ENCODE data around the gene IER3.
A peak's percentile ranks its signal among the peaks of the same experiment; 100 is the strongest.
"Not testable (repeated sequence)": the region's sequence is repeated elsewhere in the genome, so short reads cannot be mapped to it uniquely, and the experiment has no call there.

Gene IER3

GRCh38 chr6:30768634-30769087 is 24.3 kb upstream of the IER3 start:
- no peak for DNase-seq

DNA sequence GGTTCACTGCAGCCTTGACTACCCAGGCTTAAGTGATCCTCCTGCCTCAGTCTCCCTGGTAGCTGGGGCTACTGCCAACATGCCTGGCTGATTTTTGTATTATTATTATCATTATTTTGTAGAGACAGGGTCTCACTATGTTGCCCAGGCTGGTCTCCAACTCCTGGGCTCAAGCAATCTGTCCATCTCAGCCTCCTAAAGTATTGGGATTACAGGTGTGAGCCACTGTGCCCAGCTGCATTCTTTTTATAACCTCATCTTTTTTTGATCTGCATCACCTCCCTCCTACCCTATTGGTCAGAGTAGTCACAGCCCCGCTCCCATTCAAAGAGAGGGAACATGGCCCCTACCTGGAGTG is 23.6 kb upstream of the IER3 start:
- no peak for DNase-seq

- no peak for DNase-seq
These were observed 23.0 kb upstream of the IER3 start for GRCh38 chr6:30767158-30767943.

DNA sequence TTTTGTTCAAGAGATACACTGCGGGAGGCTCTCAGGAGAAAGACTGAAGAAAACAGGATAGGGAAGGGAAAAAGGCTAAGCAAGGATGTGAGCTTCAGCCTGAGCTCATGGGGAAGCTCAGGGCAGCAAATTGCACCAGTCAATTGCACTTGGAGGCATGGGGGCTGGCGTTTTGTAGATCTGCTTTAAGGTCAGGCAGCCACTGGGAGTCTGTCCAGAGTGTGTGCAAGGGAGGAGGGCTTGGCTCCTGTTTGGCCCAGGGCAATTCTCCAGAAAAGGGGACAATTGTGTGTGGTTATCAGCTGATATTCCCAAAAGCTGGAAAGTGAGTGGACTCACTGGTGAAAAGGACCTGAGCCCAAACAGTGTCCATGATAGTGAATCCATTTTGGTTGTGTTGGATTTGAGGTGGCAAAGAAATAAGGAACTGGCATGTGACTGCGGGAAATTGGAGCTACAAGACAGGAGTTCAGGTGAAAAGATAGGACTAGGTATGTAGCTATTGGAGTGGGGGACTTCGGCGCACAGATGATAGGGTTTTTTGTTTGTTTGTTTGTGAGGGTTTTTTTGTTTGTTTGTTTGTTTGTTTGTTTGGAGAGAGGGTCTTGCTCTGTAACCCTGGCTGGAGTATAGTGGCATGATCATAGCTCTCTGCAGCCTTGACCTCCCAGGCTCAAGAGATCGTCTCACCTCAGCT is 22.3 kb upstream of the IER3 start:
- no peak for DNase-seq

- peak; percentile 55 for DNase-seq
These were observed 21.1 kb upstream of the IER3 start for GRCh38 chr6:30765495-30765894.

DNA sequence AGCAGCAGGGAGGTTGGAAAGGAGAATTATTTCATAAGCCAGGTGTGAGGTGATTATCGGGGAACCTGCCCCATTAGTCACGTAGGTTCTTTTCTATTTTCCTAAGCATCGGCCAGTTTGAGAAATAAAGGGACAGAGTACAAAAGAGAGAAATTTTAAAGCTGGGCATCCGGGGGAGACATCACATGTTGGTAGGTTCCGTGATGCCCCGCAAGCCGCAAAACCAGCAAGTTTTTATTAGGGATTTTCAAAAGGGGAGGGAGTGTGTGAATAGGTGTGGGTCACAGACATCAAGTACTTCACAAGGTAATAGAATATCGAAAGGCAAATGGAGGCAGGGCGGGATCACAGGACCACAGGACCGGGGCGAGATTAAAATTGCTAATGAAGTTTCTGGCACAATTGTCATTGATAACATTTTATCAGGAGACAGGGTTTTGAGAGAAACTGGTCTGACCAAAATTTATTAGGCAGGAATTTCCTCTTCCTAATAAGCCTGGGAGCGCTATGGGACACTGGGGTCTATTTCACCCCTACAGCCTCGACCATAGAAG is 20.2 kb upstream of the IER3 start:
- not testable (repeated sequence) for DNase-seq

DNA sequence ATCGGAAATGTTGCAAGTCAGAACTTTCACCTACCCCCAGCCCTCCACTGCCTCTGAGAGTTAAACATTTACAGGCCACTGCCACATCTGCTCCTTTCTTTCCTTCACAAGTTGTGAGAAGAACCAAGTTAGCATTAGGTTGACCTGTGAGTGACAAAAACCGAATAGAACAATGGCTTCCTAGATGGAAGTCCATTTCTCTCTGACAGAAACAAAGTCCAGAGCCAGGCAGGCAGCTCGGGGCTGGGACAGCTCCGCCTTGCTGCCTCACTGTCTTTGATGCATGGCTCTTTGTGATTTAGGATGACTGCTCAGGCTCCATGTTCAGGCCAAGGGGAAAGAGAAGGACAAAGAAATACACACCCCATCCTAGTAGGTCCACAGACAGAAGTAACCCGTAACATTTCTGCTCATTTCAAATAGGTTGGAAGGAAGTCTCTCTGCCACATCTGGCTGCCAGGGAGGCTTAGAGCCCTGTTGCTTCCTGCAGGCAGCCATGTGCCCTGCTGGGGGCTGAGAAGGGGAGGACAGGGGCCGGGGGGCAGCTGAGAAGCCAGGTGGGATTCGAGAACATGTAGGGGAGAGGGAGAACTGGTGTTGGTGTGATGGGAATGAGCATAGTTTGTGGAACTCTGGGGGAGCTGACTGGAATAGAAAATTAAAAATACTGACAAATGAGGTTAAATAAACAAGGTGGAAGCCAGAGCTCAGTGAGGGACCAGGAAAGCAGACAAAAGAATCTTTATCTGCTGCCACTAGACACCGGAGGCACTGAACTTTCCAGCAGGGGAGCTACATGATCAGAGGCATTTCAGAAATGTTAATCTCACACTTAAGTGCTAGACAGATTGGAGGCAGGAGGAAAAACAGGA is 19.5 kb upstream of the IER3 start:
- peak; percentile 85 for DNase-seq

DNA sequence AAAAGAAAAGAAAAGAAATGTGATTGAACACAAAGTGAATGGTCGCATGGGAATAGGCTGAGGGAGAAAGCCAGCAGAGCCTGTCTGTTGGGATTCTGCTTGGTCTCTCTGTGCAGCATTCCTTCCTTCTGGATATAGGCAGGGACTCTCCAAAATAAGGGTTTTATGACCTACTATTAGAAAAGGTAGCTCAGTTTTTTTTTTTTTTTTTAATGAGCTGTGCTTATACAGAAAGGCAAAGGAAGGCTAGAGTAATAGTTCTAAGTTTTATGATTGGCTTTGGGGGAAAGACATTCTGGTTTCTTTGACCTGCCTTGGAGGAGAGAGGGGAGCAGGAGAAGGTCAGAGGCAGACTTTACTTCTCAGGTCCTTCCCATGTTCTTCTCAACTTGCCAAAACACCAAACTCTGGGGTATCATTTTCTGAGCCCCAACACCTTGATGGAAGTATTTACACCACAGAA is 18.8 kb upstream of the IER3 start:
- no peak for DNase-seq

- no peak for DNase-seq
These were observed 17.6 kb upstream of the IER3 start for GRCh38 chr6:30761791-30762429.

DNA sequence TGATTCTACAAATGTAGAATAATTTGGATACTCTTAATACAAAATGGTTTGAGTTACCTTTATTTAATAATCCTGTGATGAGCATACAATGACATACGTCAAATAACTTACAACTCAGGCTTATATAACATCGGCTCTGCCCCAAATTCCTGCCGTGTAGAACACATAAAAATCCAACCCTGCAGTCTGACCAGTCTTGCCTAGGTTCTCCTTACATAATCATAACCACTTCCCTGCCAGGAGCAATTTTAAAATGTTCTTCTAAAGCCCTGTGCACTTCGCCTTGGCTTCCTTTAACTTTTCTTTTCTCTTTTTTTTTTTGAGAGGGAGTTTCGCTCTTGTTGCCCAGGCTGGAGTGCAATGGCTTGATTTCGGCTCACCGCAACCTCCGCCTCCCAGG is 16.2 kb upstream of the IER3 start:
- DNase-seq, result no peak

- peak; percentile 99 for DNase-seq
These were observed 15.4 kb upstream of the IER3 start for GRCh38 chr6:30759575-30760239.

- DNase-seq, result no peak
These were observed 13.0 kb upstream of the IER3 start for GRCh38 chr6:30757261-30757904.

DNA sequence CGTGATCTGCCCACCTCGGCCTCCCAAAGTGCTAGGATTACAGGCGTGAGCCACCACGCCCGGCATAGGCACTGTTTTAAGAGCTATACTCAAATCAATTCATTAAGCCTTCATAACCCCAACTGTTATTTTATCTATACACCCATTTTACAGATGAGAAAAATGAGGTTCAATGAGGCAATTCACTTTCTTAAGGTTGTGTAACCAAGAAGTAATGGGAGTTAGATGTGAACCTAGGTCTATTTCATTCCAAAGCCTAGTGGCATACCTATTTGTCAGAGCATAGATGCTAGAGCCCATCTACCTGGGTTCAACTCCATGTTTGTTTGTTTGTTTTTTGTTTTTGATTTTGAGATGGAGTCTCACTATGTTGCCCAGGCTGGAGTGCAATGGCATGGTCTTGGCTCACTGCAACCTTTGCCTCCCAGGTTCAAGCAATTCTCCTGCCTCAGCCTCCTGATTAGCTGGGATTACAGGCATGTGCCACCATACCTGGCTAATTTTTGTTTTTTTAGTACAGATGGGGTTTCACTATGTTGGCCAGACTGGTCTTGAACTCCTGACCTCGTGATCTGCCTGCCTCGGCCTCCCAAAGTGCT is 12.2 kb upstream of the IER3 start:
- not testable (repeated sequence) for DNase-seq

- peak; percentile 91 for DNase-seq
These were observed 10.3 kb upstream of the IER3 start for GRCh38 chr6:30754631-30755030.

DNA sequence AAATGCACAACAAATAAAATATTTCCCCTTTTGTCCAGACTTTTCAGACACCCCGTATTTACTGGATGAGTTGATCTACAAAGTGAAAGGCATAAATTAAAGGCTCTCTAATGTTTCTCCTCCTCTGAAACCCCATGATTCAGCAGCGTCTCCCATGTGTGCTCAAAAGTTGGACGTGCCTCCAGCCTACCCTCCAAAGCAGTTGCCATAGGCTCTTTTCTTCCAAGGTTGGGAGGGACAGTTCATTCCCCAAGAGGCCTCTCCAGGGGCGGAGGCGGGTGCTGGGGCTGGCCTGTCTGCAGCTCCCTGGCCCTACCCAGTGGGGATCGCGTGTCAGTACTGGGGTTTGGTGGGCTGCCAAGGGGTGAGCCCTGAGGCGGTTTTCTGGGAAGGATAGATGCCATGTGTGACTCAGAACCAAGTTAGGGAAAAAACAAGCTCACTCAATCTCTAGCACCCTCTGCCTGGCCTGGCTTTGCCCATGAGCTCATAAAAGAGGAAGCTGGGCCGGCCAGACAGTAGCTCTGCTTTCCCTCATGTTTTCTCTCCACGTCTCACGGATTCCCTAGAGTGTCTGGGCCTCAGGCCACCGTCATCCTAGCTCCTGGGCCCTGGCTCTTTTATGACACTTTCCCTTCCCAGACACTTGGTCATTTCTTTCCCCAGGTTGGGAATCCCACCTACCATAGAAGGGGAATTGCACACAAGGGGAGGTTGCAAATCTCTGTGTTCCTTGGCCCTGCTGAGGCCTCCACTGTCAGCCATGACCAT is 8.0 kb upstream of the IER3 start:
- DNase-seq, result peak; percentile 100

DNA sequence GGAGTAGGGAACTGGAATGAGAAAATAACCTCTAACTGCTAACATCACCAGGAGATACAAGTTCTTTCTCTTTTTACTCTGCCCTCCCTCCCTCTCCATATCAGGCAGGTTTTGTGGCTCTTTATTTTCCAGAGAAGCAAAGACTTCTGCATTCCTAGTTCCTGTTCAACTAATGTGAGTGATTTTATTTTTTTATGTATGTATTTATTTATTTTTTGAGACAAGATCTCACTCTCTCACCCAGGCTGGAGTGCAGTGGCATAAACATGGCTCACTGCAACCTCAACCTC is 6.0 kb upstream of the IER3 start:
- DNase-seq, result no peak

GRCh38 chr6:30749554-30750378 is 5.4 kb upstream of the IER3 start:
- no peak for DNase-seq

DNA sequence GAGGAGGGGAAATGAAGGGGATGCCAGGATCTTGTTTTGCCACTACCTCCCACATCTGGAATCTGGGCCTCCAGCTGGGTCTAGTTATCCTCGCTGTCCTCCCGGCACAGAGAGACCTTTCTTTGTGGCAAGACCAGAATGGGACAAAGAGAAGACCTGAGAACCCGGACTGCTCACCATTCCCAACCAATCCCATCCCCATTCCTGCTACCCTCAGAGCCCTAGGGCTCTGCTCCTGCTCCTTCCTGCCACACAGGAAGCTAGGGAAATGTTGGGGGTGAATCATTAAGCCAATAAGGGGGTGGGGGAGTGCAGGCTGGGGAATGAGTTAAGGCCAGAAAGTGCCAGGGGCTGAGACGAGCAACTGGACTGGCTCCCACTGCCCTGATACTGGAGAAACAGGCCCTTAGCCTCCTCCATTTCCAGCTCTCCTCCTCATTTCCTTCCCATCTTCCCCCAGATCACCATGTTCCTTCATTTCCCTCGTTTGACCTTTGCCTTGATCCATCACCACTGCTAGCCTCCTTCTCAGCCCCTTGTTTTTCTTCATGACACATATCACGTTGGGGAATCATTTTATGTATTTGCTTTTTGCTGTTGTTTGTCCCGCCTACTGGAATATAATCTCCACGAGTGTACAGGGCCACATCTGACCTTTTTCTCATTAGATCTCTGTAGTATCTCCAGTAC is 4.6 kb upstream of the IER3 start:
- DNase-seq, result peak; percentile 82
